Keratinocyte (primary cell): ENCODE data around the gene DARS2. TPM values are rescaled to one million over a fixed set of nuclear protein-coding genes. Genes with fewer than 3 reads are reported as not detected.

Experiments
- DNase-seq: peaks from one replicate; pipeline ENCODE4 v3.0.0-alpha.2; 2011; ENCODE audit warnings: low read depth, missing footprints, low spot score
- FAIRE-seq: peaks from 2 replicates; lab custom pipeline; 2011; peaks lifted over from hg19 to GRCh38; lab: Jason Lieb, UNC
- H2AFZ ChIP-seq: 2 replicates; pipeline ENCODE4 v1.6.0; 2012; ENCODE audit warnings: low read length, control low read depth, inconsistent platforms; ENCODE audit not compliant: control insufficient read depth
- H3K27ac ChIP-seq: 2 replicates; pipeline ENCODE4 v1.5.1; 2011; ENCODE audit warnings: low read length; ENCODE audit not compliant: control insufficient read depth, insufficient read depth
- H3K27me3 ChIP-seq: 3 replicates; pipeline ENCODE4 v1.6.0; 2011; ENCODE audit warnings: low read length; ENCODE audit not compliant: control insufficient read depth, insufficient read depth; ENCODE audit errors: extremely low read depth
- H3K36me3 ChIP-seq, 2 experiments: 2 replicates in 1 of 2; 3 replicates in 1 of 2; pipeline ENCODE4 v1.5.1; 2011; ENCODE audit warnings: low read length in 2 of 2, mild to moderate bottlenecking in 1 of 2; ENCODE audit not compliant: control insufficient read depth in 2 of 2, insufficient read depth in 2 of 2; ENCODE audit errors: extremely low read depth in 1 of 2
- H3K4me1 ChIP-seq: 3 replicates; pipeline ENCODE4 v1.5.1; 2011; ENCODE audit warnings: low read length; ENCODE audit not compliant: control insufficient read depth, insufficient read depth; ENCODE audit errors: extremely low read depth
- H3K4me2 ChIP-seq: 3 replicates; pipeline ENCODE4 v1.6.0; 2011; ENCODE audit warnings: low read depth, low read length; ENCODE audit not compliant: control insufficient read depth, insufficient read depth; ENCODE audit errors: extremely low read depth
- H3K4me3 ChIP-seq, 3 experiments: fragments of 200-600 bp in 1 of 3; sonication (generic) in 1 of 3; 2 replicates in 2 of 3; 3 replicates in 1 of 3; pipeline ENCODE4 v1.5.1; 2011 to 2016; ENCODE audit warnings: low read length in 3 of 3, mild to moderate bottlenecking in 3 of 3, control low read depth in 2 of 3, inconsistent platforms in 1 of 3, low read depth in 1 of 3, mixed read lengths in 1 of 3, mixed run types in 1 of 3, moderate library complexity in 1 of 3; ENCODE audit not compliant: control insufficient read depth in 2 of 3, insufficient read depth in 2 of 3; ENCODE audit errors: extremely low read depth in 1 of 3
- H3K79me2 ChIP-seq: 2 replicates; pipeline ENCODE4 v1.6.0; 2012; ENCODE audit warnings: low read length; ENCODE audit not compliant: control insufficient read depth, insufficient read depth
- H3K9ac ChIP-seq: 3 replicates; pipeline ENCODE4 v1.6.0; 2011; ENCODE audit warnings: low read length; ENCODE audit not compliant: control insufficient read depth, insufficient read depth; ENCODE audit errors: extremely low read depth
- H3K9me1 ChIP-seq: 3 replicates; pipeline ENCODE4 v1.6.0; 2011; ENCODE audit warnings: low read length; ENCODE audit not compliant: control insufficient read depth, insufficient read depth; ENCODE audit errors: extremely low read depth
- H3K9me3 ChIP-seq: 2 replicates; pipeline ENCODE4 v1.5.1; 2012; ENCODE audit warnings: low read depth, low read length; ENCODE audit not compliant: control insufficient read depth
- H4K20me1 ChIP-seq: 3 replicates; pipeline ENCODE4 v1.6.0; 2011; ENCODE audit warnings: low read length; ENCODE audit not compliant: control insufficient read depth, insufficient read depth; ENCODE audit errors: extremely low read depth
- CTCF ChIP-seq, 3 experiments: IDR thresholded peaks in 1 of 3; conservative IDR thresholded peaks in 1 of 3; optimal IDR thresholded peaks in 1 of 3; 2 replicates in 2 of 3; 3 replicates in 1 of 3; pipeline versions ENCODE3 to v1.5.1; 2011; ENCODE audit warnings: low read length in 3 of 3, mild to moderate bottlenecking in 3 of 3, moderate library complexity in 2 of 3, control low read depth in 1 of 3, inconsistent platforms in 1 of 3; ENCODE audit not compliant: insufficient read depth in 2 of 3; ENCODE audit errors: extremely low read depth in 1 of 3
- EZH2 ChIP-seq: IDR thresholded peaks from one replicate; pipeline ENCODE4 v1.6.1; 2012; ENCODE audit warnings: inconsistent platforms, mild to moderate bottlenecking, low read length, moderate library complexity
- dilution Hi-C: fragments of 300-500 bp; cut with MboI; formaldehyde crosslinking; loops from one replicate; pipeline ENCODE4 v1.7.0; 2020; ENCODE audit warnings: low sequenced_read_pairs; ENCODE audit not compliant: extremely low pct_ligation_motif_present
- polyA plus RNA-seq, 5 experiments: library from polyadenylated mRNA; depleted of rRNA in 3 of 5; stranded (reverse) in 3 of 5; stranded (forward) in 1 of 5; unstranded in 1 of 5; fragments of >200 nt; gene quantifications; 1 replicate in 1 of 5; 2 replicates in 3 of 5; 3 replicates in 1 of 5; pipeline versions ENCODE4 v1.2.1 to v1.2.3, GENCODE V29; 2011 to 2012; ENCODE audit warnings: missing spikeins in 2 of 5, low read depth in 1 of 5, low replicate concordance in 1 of 5

The DARS2 gene
- polyA plus RNA-seq, 1 donor (not counting 4 experiments of a cell fraction or from before 2014, with no cell fraction given) = 36.4 TPM

DNA sequence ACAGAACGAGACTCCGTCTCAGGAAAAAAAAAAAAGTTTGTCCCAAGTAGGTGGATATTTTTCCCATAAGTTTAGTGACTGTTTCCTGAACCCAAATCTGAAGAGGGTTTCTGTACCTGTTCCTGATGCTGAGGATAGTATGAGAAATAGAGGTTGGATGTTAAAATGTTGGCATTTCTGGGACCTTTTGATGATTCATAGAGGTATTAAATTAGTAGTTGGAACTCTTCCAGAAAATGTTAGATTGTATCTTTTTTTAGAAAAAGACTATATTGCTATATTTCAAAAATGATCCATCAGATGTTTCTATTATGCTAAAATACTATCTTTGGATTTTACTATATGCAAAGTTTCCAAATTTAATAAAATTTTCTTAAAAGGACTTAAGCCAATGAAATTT is 3.1 kb downstream of the DARS2 start:
- Histone ChIP-seq H4K20me1 (no peaks in the 10 kb centered on the region), H3K9ac (no peak overlapping the region), H3K27ac (no peak overlapping the region), H3K9me3 (no peaks in the 10 kb centered on the region), H3K9me1 (no peaks in the 10 kb centered on the region), H3K4me3 (no peak overlapping the region), H3K27me3 (no peaks in the 10 kb centered on the region), H3K4me1 (peaks cover 10% of the 10 kb centered on the region), H2AFZ (no peak overlapping the region), H3K79me2 (peaks cover 15% of the 10 kb centered on the region), H3K4me2 (no peak overlapping the region), H3K36me3 (peaks cover 4 to 6% of the 10 kb centered on the region in 2 experiments)
- TF ChIP-seq CTCF (optimal IDR thresholded peaks at IDR 0.05 in 1 of 3, IDR thresholded peaks at IDR 0.05 in 1 of 3, conservative IDR thresholded peaks at IDR 0.05 in 1 of 3; ENCODE audit: extremely low read depth in 1 of 3, insufficient read depth in 2 of 3, low read length in 3 of 3) (no peak), EZH2 (no peak)
- no peak for DNase-seq
- dilution Hi-C loops = no loop called here
- no peak for FAIRE-seq

GRCh38 chr1:173832748-173833147 is 8.3 kb downstream of the DARS2 start:
- no peak overlapping the region for H3K27ac ChIP-seq
- H3K4me3 ChIP-seq = no peak overlapping the region
- no peak for FAIRE-seq
- H3K27me3 ChIP-seq = no peaks in the 10 kb centered on the region
- no peaks in the 10 kb centered on the region for H3K9me1 ChIP-seq
- DNase-seq = no peak
- H3K4me1 ChIP-seq = no peaks in the 10 kb centered on the region
- peaks cover 6 to 13% of the 10 kb centered on the region in 2 experiments for H3K36me3 ChIP-seq
- H2AFZ ChIP-seq = no peak overlapping the region
- H4K20me1 ChIP-seq = no peaks in the 10 kb centered on the region
- no peaks in the 10 kb centered on the region for H3K9me3 ChIP-seq
- H3K9ac ChIP-seq = no peak overlapping the region
- TF ChIP-seq CTCF (optimal IDR thresholded peaks at IDR 0.05 in 1 of 3, IDR thresholded peaks at IDR 0.05 in 1 of 3, conservative IDR thresholded peaks at IDR 0.05 in 1 of 3; ENCODE audit: extremely low read depth in 1 of 3, insufficient read depth in 2 of 3, low read length in 3 of 3) = no peak
- no peak for TF ChIP-seq EZH2
- no peak overlapping the region for H3K4me2 ChIP-seq
- dilution Hi-C loops = no loop called here
- H3K79me2 ChIP-seq = no peaks in the 10 kb centered on the region
